ENCODE data around the gene L1TD1.

Gene L1TD1

DNA sequence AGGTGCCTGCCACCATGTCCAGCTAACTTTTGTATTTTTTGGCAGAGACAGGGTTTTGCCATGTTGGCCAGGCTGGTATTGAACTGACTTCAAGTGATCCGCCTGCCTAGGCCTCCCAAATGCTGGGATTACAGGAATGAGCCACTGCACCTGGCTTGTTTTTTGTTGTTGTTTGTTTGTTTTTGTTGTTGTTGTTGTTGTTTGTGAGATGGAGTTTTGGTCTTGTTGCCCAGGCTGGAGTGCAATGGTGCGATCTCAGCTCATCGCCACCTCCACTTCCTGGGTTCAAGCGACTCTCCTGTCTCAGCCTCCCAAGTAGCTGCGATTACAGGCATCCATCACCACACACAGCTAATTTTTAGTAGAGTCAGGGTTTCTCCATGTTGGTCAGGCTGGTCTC, 7.1 kb upstream of the L1TD1 start:
- DNase-seq (ENCODE audit: low read depth), result no peak
- TF ChIP-seq, protein P1, sequence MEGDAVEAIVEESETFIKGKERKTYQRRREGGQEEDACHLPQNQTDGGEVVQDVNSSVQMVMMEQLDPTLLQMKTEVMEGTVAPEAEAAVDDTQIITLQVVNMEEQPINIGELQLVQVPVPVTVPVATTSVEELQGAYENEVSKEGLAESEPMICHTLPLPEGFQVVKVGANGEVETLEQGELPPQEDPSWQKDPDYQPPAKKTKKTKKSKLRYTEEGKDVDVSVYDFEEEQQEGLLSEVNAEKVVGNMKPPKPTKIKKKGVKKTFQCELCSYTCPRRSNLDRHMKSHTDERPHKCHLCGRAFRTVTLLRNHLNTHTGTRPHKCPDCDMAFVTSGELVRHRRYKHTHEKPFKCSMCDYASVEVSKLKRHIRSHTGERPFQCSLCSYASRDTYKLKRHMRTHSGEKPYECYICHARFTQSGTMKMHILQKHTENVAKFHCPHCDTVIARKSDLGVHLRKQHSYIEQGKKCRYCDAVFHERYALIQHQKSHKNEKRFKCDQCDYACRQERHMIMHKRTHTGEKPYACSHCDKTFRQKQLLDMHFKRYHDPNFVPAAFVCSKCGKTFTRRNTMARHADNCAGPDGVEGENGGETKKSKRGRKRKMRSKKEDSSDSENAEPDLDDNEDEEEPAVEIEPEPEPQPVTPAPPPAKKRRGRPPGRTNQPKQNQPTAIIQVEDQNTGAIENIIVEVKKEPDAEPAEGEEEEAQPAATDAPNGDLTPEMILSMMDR (conservative IDR thresholded peaks at IDR 0.05; ENCODE audit: low read depth, low read length), result no peak
- H3K4me3 ChIP-seq (ENCODE audit: low read length), result no peak overlapping the region

DNA sequence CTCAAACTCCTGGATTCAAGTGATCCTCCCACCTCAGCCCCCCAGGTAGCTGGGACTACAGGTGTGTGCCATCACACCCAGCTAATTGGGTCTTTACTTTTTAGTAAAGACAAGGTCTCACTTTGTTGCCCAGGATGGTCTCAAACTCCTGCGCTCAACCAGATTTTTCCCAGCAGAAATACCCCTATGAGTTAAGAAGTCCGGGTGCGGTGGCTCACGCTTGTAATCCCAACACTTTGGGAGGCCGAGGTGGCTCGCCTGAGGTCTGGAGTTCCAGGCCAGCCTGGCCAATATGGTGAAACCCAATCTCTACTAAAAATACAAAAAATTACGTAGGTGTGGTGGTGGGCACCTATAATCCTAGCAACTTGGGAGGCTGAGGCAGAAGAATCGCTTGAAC, 6.5 kb upstream of the L1TD1 start:
- no peak for DNase-seq (ENCODE audit: low read depth)
- TF ChIP-seq, protein P1 (conservative IDR thresholded peaks at IDR 0.05; ENCODE audit: low read depth, low read length), result no peak
- H3K4me3 ChIP-seq (ENCODE audit: low read length), result no peak overlapping the region

DNA sequence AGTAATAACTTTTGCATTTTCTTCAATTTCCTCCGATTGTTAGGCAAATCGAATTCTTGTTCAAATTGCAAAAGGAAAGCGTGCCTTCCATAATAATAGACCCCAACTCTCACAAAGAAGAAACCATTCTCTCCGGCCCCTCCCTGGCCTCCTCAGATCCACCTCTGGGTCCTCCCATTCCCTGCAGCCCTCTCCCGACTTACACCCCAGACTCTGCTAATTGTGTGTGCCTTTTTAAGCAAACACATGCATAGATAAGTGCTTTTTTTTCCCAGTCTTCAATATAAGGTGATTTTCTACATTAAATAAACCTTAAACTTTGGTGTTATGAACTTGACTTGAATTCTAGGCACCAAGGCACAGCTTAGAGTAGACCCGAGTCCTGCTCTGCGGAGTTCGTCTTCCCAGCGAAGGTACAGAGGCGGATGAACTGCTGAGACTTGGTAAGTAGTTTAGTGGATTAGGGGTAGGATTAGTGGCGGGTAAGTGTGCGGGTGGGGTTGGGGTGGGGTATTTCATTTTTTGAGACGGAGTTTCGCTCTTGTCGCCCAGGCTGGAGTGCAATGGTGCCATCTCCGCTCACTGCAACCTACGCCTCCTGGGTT, 1.5 kb downstream of the L1TD1 start:
- DNase-seq (ENCODE audit: low read depth), result no peak
- TF ChIP-seq, protein P1 (conservative IDR thresholded peaks at IDR 0.05; ENCODE audit: low read depth, low read length), result no peak
- H3K4me3 ChIP-seq (ENCODE audit: low read length), result no peak overlapping the region

DNA sequence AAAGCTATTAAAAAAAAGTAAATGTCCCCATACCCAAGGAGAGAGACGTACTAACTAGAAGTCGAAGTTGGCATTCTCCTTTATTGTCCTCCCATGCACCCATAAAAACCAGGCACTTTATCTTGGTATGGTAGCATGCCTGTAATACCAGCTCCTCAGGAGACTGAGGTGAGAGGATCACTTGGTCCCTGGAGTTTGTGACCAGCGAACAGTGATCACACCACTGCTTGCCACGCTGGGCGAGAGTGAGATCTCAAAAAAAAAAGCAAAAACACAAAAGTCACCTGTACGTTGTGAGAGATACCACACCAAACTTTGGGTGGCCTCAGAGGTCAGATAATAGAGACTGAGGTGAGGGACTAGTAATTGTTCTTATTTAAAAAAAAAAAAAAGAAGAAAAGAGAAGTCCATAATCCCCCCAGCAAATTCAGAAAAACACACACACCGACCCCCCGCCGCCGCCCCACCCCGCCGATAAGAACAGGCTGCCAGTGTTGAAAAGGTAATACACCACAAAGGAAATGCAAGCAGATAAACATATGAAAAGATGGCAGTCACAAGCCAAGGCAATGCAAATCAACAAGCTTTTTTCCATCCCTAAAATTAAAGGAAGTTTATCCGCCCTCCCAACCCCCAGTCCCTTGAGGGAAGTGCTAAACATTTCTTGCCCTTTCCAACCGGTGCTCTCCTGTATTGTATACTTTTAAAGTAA, 3.6 kb downstream of the L1TD1 start:
- TF ChIP-seq, protein P1 (conservative IDR thresholded peaks at IDR 0.05; ENCODE audit: low read depth, low read length), result no peak
- DNase-seq (ENCODE audit: low read depth), result no peak
- no peak overlapping the region for H3K4me3 ChIP-seq (ENCODE audit: low read length)

DNA sequence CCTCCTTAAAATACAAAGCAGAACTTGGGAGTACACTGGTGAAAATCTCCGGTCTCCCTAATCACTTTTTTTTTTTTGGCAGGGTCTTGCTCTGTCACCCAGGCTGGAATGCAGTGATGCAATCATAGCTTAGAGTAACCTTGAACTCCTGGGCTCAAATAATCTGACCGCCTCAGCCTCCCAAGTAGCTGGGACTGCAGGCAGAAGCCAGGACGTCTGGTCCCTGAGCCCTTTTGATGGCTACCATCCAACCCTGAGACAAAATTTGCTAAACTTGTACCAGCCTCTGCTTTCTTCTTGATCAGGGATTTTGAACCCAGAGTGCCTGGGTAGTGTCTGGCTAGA, 4.1 kb downstream of the L1TD1 start:
- H3K4me3 ChIP-seq (ENCODE audit: low read length), result no peak overlapping the region
- DNase-seq (ENCODE audit: low read depth), result peak; percentile 12
- TF ChIP-seq, protein P1 (conservative IDR thresholded peaks at IDR 0.05; ENCODE audit: low read depth, low read length), result no peak

DNA sequence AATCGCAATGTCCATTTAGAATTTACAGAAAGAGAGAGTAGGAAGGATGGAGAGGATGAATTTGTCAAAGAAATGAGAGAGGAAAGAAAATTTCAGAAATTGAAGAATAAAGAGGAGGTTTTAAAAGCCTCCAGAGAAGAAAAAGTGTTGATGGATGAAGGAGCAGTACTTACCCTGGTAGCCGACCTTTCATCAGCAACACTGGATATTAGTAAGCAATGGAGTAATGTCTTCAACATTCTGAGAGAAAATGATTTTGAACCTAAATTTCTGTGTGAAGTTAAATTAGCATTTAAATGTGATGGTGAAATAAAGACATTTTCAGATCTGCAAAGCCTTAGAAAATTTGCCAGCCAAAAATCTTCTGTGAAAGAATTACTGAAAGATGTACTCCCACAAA, 12.5 kb downstream of the L1TD1 start:
- no peak overlapping the region for H3K4me3 ChIP-seq (ENCODE audit: low read length)
- no peak for DNase-seq (ENCODE audit: low read depth)
- TF ChIP-seq, protein P1 (conservative IDR thresholded peaks at IDR 0.05; ENCODE audit: low read depth, low read length), result no peak

DNA sequence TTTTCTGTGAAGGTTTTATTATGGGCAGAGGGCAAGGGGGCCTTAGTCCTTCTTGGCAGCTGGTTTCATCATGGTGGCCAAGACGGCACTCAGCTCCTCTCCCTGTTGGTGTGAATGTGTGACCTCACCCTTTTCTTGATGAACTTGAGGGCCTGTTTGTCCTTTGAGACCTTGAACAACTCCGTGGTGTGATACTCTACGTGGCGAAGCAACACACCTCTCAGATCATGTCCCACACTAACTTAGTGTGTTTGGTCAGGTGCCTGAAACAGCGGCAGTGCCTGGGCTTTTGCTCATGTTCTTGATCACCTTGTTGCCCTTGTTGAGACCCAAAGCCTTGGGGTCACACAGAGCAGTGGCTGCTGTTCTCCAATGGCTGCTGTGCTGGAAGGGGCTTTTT, 13.4 kb downstream of the L1TD1 start:
- no peak overlapping the region for H3K4me3 ChIP-seq (ENCODE audit: low read length)
- TF ChIP-seq, protein P1 (conservative IDR thresholded peaks at IDR 0.05; ENCODE audit: low read depth, low read length), result no peak
- DNase-seq (ENCODE audit: low read depth), result no peak
